Neural progenitor cell (in vitro differentiated cells): Measurements from ENCODE around the gene C3orf22. TPM values are rescaled to one million over a fixed set of nuclear protein-coding genes. Genes with fewer than 3 reads are reported as not detected.
A peak's percentile ranks its signal among the peaks of the same experiment; 100 is the strongest.

Experiments used
- DNase-seq: peaks from one replicate; pipeline ENCODE4 v3.0.0-alpha.2; 2016; ENCODE audit warnings: low spot score
- H2AFZ ChIP-seq: fragments of 200-600 bp; sonication (generic); replicated peaks from 2 replicates; pipeline ENCODE4 v1.6.1; 2016; ENCODE audit warnings: antibody characterized with exemption
- H3F3A ChIP-seq: fragments of 200-600 bp; sonication (generic); 2 replicates; pipeline ENCODE4 v1.6.1; 2016; ENCODE audit warnings: antibody characterized with exemption, low read depth
- H3K27ac ChIP-seq: fragments of 200-600 bp; sonication (generic); 2 replicates; pipeline ENCODE4 v1.5.1; 2016; ENCODE audit warnings: mild to moderate bottlenecking
- H3K27me3 ChIP-seq: fragments of 200-600 bp; sonication (generic); 2 replicates; pipeline ENCODE4 v1.6.1; 2016; ENCODE audit warnings: mild to moderate bottlenecking, moderate library complexity
- H3K36me3 ChIP-seq: fragments of 200-600 bp; sonication (generic); 2 replicates; pipeline ENCODE4 v1.5.1; 2016
- H3K4me1 ChIP-seq: fragments of 200-600 bp; sonication (generic); 2 replicates; pipeline ENCODE4 v1.6.1; 2016; ENCODE audit warnings: mixed run types
- H3K4me2 ChIP-seq: fragments of 200-600 bp; sonication (generic); 2 replicates; pipeline ENCODE4 v1.6.1; 2016
- H3K4me3 ChIP-seq: fragments of 200-600 bp; sonication (generic); 2 replicates; pipeline ENCODE4 v1.5.1; 2016
- H3K79me2 ChIP-seq: fragments of 200-600 bp; sonication (generic); 2 replicates; pipeline ENCODE4 v1.6.1; 2016; ENCODE audit warnings: low read depth
- H3K9ac ChIP-seq: fragments of 200-600 bp; sonication (generic); 2 replicates; pipeline ENCODE4 v1.6.1; 2016
- H3K9me3 ChIP-seq: fragments of 200-600 bp; sonication (generic); 2 replicates; pipeline ENCODE4 v1.5.1; 2016; ENCODE audit warnings: low read depth
- H4K20me1 ChIP-seq: fragments of 200-600 bp; sonication (generic); 2 replicates; pipeline ENCODE4 v1.6.1; 2016; ENCODE audit warnings: low read depth
- H3K27ac Mint-ChIP-seq: 3 replicates; pipeline ENCODE4 v1.8.0; 2021; ENCODE audit warnings: mixed read lengths
- H3K27me3 Mint-ChIP-seq: 2 replicates; pipeline ENCODE4 v1.8.0; 2022; ENCODE audit warnings: low read depth, mild to moderate bottlenecking, inconsistent platforms, moderate library complexity, mixed read lengths; ENCODE audit not compliant: insufficient read depth
- H3K36me3 Mint-ChIP-seq: 3 replicates; pipeline ENCODE4 v1.8.0; 2021; ENCODE audit warnings: mixed read lengths
- H3K4me1 Mint-ChIP-seq: 3 replicates; pipeline ENCODE4 v1.8.0; 2021; ENCODE audit warnings: mixed read lengths
- H3K4me3 Mint-ChIP-seq: 3 replicates; pipeline ENCODE4 v1.8.0; 2021; ENCODE audit warnings: mild to moderate bottlenecking, moderate library complexity, mixed read lengths
- H3K9me3 Mint-ChIP-seq: 3 replicates; pipeline ENCODE4 v1.8.0; 2020; ENCODE audit warnings: mixed read lengths
- EZH2 ChIP-seq: fragments of 200-600 bp; sonication (generic); IDR thresholded peaks from 2 replicates; pipeline ENCODE4 v1.6.1; 2017; ENCODE audit warnings: antibody characterized with exemption, mild to moderate bottlenecking, moderate library complexity
- EZH2phosphoT487 ChIP-seq: fragments of 200-600 bp; sonication (generic); IDR thresholded peaks from 2 replicates; pipeline ENCODE4 v1.6.1; 2017; ENCODE audit warnings: antibody characterized with exemption
- total RNA-seq: library from RNA; depleted of rRNA; stranded (reverse); fragments of >200 nt; gene quantifications from 2 replicates; pipeline ENCODE4 v1.2.3, GENCODE V29; 2015; ENCODE audit warnings: low replicate concordance
- TF ChIP-seq, protein P1 (sequence below): fragments of 200-600 bp; sonication (generic); IDR thresholded peaks from 2 replicates; pipeline ENCODE4 v1.5.1; 2017; ENCODE audit warnings: antibody characterized with exemption, mild to moderate bottlenecking

The C3orf22 gene
- total RNA-seq, 1 donor from 2014 or later, result not detected

DNA sequence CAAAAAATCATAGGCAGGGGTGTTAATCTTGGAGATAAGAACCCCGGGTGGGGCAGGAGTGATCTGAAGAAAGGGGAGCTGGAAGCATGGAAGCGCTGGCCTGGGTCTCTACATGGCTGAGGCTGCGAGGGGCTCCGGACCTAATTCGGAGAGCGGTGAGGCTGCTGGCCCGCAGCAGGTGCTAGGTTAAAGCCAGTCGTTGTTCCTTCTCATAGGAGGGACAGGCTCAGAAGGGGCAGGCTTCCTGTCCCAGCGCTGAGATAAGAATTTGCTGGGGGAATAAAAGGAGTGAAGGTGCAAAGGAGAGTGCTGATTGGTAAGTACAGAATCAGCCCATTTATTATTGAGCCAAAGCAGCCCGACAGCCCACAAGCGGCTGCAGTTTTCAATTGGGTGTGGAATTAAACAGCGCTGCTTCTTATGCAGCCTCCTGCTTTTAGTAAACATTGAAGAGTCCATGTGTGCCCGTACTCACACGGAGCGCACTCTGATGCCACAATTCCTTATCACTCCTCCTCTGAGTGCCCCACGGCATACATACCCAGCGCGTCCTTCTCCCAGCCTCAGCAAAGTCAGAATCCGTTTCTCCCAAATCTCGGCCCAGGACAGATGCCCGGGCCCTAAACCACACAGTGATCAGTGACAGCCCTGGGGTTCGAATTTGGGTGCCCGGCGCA, 17.6 kb downstream of the C3orf22 start:
- Histone ChIP-seq H3K27me3 (no peaks in the 10 kb centered on the region), H3K4me3 (no peak overlapping the region), H3K9ac (no peak overlapping the region), H3K4me1 (no peaks in the 10 kb centered on the region), H2AFZ (no peak overlapping the region), H4K20me1 (no peaks in the 10 kb centered on the region), H3K27ac (no peak overlapping the region), H3K36me3 (no peaks in the 10 kb centered on the region), H3K9me3 (no peaks in the 10 kb centered on the region), H3K79me2 (no peaks in the 10 kb centered on the region), H3F3A (no peaks in the 10 kb centered on the region), H3K4me2 (no peak overlapping the region)
- H3K36me3 Mint-ChIP-seq, result no peaks in the 10 kb centered on the region
- H3K27me3 Mint-ChIP-seq, result peaks cover 2% of the 10 kb centered on the region
- no peak for DNase-seq
- H3K27ac Mint-ChIP-seq, result peak overlapping the region; percentile 90
- TF ChIP-seq EZH2 (no peak), EZH2phosphoT487 (no peak)
- TF ChIP-seq, protein P1, sequence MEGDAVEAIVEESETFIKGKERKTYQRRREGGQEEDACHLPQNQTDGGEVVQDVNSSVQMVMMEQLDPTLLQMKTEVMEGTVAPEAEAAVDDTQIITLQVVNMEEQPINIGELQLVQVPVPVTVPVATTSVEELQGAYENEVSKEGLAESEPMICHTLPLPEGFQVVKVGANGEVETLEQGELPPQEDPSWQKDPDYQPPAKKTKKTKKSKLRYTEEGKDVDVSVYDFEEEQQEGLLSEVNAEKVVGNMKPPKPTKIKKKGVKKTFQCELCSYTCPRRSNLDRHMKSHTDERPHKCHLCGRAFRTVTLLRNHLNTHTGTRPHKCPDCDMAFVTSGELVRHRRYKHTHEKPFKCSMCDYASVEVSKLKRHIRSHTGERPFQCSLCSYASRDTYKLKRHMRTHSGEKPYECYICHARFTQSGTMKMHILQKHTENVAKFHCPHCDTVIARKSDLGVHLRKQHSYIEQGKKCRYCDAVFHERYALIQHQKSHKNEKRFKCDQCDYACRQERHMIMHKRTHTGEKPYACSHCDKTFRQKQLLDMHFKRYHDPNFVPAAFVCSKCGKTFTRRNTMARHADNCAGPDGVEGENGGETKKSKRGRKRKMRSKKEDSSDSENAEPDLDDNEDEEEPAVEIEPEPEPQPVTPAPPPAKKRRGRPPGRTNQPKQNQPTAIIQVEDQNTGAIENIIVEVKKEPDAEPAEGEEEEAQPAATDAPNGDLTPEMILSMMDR, result no peak
- peaks cover 2% of the 10 kb centered on the region for H3K9me3 Mint-ChIP-seq
- H3K4me3 Mint-ChIP-seq, result no peak overlapping the region
- H3K4me1 Mint-ChIP-seq, result peaks cover 4% of the 10 kb centered on the region

DNA sequence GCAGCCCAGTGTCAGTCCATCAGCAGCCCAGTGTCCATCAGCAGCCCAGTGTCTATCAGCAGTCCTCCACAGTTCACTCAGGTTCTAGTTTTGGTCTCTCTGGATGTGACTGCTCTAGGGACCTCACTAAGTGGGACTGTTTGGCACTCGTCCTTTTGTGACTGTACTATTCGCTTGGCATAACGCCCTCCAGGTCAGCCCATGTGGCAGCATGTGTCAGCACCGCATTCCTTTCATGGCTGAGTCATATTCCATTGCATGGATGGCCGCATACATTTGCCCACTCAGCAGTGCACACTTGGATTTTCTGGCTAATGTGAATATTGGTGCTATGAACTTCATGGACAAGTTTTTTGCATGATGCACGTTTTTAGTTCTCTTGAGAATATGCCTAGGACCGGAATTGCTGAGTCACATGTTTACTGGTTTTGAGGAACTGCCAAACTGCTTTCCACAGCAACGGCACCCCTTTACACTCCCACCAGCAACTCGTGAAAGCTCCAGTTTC, 18.3 kb downstream of the C3orf22 start:
- H3K27ac ChIP-seq, result no peak overlapping the region
- DNase-seq, result no peak
- H3K4me3 ChIP-seq, result no peak overlapping the region

DNA sequence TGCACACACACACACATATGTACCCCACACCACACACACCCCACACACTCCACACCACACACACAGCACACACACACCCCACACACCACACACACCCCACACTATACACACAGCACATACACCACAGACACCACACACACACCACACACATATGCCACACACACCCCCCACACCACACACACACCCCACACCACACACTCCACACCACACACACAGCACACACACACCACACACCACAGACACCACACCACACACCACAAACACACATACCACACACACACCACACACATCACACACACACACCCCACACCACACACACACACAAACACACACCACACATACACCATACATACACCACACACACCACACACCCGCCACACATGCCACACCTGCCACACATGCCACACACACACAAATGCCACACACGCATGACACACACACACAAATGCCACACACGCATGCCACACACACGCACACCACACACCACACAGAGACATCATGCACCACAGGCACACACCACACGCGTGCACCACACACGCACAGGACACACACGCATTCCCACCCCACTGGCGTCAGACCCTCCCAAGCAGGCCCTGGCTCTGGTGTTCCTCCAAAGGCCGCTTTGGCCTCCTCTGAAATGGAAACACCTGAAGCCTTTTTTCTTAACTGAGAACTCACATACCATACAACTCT, 19.0 kb downstream of the C3orf22 start:
- H3K9me3 ChIP-seq, result no peaks in the 10 kb centered on the region
- H3K27ac ChIP-seq, result no peak overlapping the region
- Mint-ChIP-seq H3K27ac (peak overlapping the region; percentile 43), H3K9me3 (peaks cover 2% of the 10 kb centered on the region), H3K27me3 (peaks cover 9% of the 10 kb centered on the region), H3K36me3 (no peaks in the 10 kb centered on the region), H3K4me3 (peak overlapping the region; percentile 48), H3K4me1 (peaks cover 4% of the 10 kb centered on the region)
- no peak for DNase-seq
- H3K27me3 ChIP-seq, result no peaks in the 10 kb centered on the region
- no peak overlapping the region for H3K9ac ChIP-seq
- H3K36me3 ChIP-seq, result no peaks in the 10 kb centered on the region
- no peaks in the 10 kb centered on the region for H3F3A ChIP-seq
- no peaks in the 10 kb centered on the region for H4K20me1 ChIP-seq
- no peaks in the 10 kb centered on the region for H3K79me2 ChIP-seq
- TF ChIP-seq, protein P1, result no peak
- TF ChIP-seq EZH2phosphoT487 (no peak), EZH2 (no peak)
- no peak overlapping the region for H2AFZ ChIP-seq
- no peaks in the 10 kb centered on the region for H3K4me1 ChIP-seq
- no peak overlapping the region for H3K4me3 ChIP-seq
- H3K4me2 ChIP-seq, result no peak overlapping the region

More for the DNA sequence above, 18.3 kb downstream of the C3orf22 start:
- H4K20me1 ChIP-seq, result no peaks in the 10 kb centered on the region
- H3F3A ChIP-seq, result no peaks in the 10 kb centered on the region
- H3K4me1 ChIP-seq, result no peaks in the 10 kb centered on the region
- TF ChIP-seq, protein P1, result no peak
- TF ChIP-seq EZH2phosphoT487 (no peak), EZH2 (no peak)
- H3K9me3 ChIP-seq, result no peaks in the 10 kb centered on the region
- H3K27ac Mint-ChIP-seq, result peak overlapping the region; percentile 43
- no peak overlapping the region for H2AFZ ChIP-seq
- no peaks in the 10 kb centered on the region for H3K36me3 Mint-ChIP-seq
- peaks cover 4% of the 10 kb centered on the region for H3K4me1 Mint-ChIP-seq
- H3K36me3 ChIP-seq, result no peaks in the 10 kb centered on the region
- H3K27me3 Mint-ChIP-seq, result peaks cover 3% of the 10 kb centered on the region
- no peak overlapping the region for H3K4me3 Mint-ChIP-seq
- H3K9ac ChIP-seq, result no peak overlapping the region
- H3K79me2 ChIP-seq, result no peaks in the 10 kb centered on the region
- no peaks in the 10 kb centered on the region for H3K27me3 ChIP-seq
- H3K4me2 ChIP-seq, result no peak overlapping the region
- H3K9me3 Mint-ChIP-seq, result peaks cover 2% of the 10 kb centered on the region
